Measurements from ENCODE around the gene TMEM119. TPM values are rescaled to one million over a fixed set of nuclear protein-coding genes. Genes with fewer than 3 reads are reported as not detected.

The TMEM119 gene
- total RNA-seq, 1 donor from 2014 or later, result 0.79 TPM

- TF ChIP-seq CTCF (IDR thresholded peaks at IDR 0.05; ENCODE audit: insufficient read depth, low read length, severe bottlenecking), result no peak
These were observed 44.1 kb downstream of the TMEM119 start for GRCh38 chr12:108553799-108554198.

GRCh38 chr12:108551535-108551934 lies 46.3 kb downstream of the TMEM119 start:
- DNase-seq (ENCODE audit: low read depth) (no peak), FAIRE-seq (no peak)
- H3K27me3 ChIP-seq (ENCODE audit: control insufficient read depth, insufficient read depth, low read length), result no peaks in the 10 kb centered on the region
- no peak overlapping the region for H3K4me3 ChIP-seq (ENCODE audit: low read depth, low read length)
- peaks cover 7% of the 10 kb centered on the region for H3K36me3 ChIP-seq (ENCODE audit: control insufficient read depth, insufficient read depth, low read length)
- no peak for TF ChIP-seq CTCF (IDR thresholded peaks at IDR 0.05; ENCODE audit: insufficient read depth, low read length, severe bottlenecking)

More at GRCh38 chr12:108553799-108554198, 44.1 kb downstream of the TMEM119 start:
- FAIRE-seq (no peak), DNase-seq (ENCODE audit: low read depth) (no peak)
- peaks cover 8% of the 10 kb centered on the region for H3K36me3 ChIP-seq (ENCODE audit: control insufficient read depth, insufficient read depth, low read length)
- H3K4me3 ChIP-seq (ENCODE audit: low read depth, low read length), result no peak overlapping the region
- H3K27me3 ChIP-seq (ENCODE audit: control insufficient read depth, insufficient read depth, low read length), result no peaks in the 10 kb centered on the region

DNA sequence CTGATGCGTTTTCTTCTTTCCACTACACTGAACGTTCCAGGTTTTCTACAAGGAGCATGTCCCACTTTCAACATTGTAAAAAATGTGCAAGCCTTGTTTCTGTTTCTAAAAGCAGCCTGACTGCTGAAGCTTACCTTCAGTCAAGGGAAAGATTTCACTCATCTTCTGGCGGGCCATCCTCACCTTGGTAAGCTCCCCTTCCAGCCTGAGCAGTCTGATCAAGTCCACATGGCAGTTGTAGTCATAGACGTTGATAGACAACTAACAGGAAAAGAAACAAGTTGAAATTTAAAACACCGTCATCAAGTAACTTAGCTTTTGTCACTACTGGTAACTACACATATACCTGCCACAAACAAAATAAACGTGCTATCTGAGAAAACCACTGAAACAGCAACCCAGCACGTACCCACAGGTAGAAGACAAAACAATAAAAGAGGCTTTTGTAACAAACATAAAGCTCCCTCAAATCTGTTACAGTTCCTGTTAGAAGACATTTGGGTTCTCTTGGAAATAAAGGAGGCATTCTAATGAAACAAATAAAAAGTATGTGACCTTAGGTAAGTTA lies 48.8 kb downstream of the TMEM119 start:
- Histone ChIP-seq H3K36me3 (ENCODE audit: control insufficient read depth, insufficient read depth, low read length) (peaks cover 13% of the 10 kb centered on the region), H3K4me3 (ENCODE audit: low read depth, low read length) (no peak overlapping the region), H3K27me3 (ENCODE audit: control insufficient read depth, insufficient read depth, low read length) (no peaks in the 10 kb centered on the region)
- no peak for TF ChIP-seq CTCF (IDR thresholded peaks at IDR 0.05; ENCODE audit: insufficient read depth, low read length, severe bottlenecking)
- FAIRE-seq (no peak), DNase-seq (ENCODE audit: low read depth) (no peak)

- FAIRE-seq (peak; percentile 43), DNase-seq (ENCODE audit: low read depth) (no peak)
- TF ChIP-seq CTCF (IDR thresholded peaks at IDR 0.05; ENCODE audit: insufficient read depth, low read length, severe bottlenecking), result no peak
- H3K36me3 ChIP-seq (ENCODE audit: control insufficient read depth, insufficient read depth, low read length), result peaks cover 14% of the 10 kb centered on the region
- H3K27me3 ChIP-seq (ENCODE audit: control insufficient read depth, insufficient read depth, low read length), result no peaks in the 10 kb centered on the region
- no peak overlapping the region for H3K4me3 ChIP-seq (ENCODE audit: low read depth, low read length)
These were observed 50.2 kb downstream of the TMEM119 start for GRCh38 chr12:108547686-108548085.

DNA sequence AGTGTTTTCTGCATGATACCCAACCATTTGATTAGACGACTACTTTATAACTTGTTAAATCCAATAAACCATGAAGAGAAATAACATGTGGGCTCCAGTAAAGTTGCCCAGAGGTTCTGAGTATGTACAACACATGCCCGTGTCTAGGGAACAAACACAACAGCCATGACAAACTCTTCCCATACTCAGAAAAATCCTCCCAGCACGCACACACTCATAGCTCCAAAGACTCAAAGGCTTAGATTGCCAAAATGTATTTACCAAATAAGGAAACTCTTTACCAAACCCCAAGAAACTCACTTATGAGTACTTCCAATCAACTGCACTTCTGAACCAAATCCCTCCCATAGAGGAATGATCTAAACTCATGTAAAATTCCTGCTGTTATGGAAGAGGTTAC lies 54.2 kb downstream of the TMEM119 start:
- no peak for TF ChIP-seq CTCF (IDR thresholded peaks at IDR 0.05; ENCODE audit: insufficient read depth, low read length, severe bottlenecking)
- Histone ChIP-seq H3K4me3 (ENCODE audit: low read depth, low read length) (no peak overlapping the region), H3K36me3 (ENCODE audit: control insufficient read depth, insufficient read depth, low read length) (peaks cover 14% of the 10 kb centered on the region), H3K27me3 (ENCODE audit: control insufficient read depth, insufficient read depth, low read length) (no peaks in the 10 kb centered on the region)
- DNase-seq (ENCODE audit: low read depth) (no peak), FAIRE-seq (no peak)

DNA sequence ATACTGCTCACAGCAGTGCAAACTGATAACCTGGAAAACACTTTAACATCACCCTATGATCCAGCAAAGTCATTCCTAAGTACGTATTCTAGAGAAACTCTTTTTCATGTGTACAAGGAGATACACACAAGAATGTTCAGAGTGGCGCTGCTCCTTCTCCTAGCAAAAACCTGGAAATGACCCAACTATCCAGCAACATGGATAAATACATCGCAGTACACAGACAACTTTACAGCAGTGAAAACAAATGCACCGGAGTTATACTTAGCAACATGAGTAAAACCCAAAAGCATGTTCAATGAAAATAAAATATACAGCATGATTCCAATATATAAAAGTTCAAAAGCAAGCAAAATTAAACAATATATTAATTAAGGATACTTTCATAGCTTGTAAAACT lies 55.6 kb downstream of the TMEM119 start:
- FAIRE-seq (no peak), DNase-seq (ENCODE audit: low read depth) (no peak)
- Histone ChIP-seq H3K27me3 (ENCODE audit: control insufficient read depth, insufficient read depth, low read length) (no peaks in the 10 kb centered on the region), H3K4me3 (ENCODE audit: low read depth, low read length) (no peak overlapping the region), H3K36me3 (ENCODE audit: control insufficient read depth, insufficient read depth, low read length) (peaks cover 12% of the 10 kb centered on the region)
- no peak for TF ChIP-seq CTCF (IDR thresholded peaks at IDR 0.05; ENCODE audit: insufficient read depth, low read length, severe bottlenecking)
